Sigmoid colon (tissue), 7 donors: ENCODE measurements around the gene ENO2. TPM values are rescaled to one million over a fixed set of nuclear protein-coding genes. Genes with fewer than 3 reads are reported as not detected.

Experiments
- DNase-seq: peaks from one replicate; pipeline ENCODE4 v3.0.0-alpha.2; 2019
- H3K27ac ChIP-seq, 4 donors: fragments of 200-600 bp; sonication (generic); one replicate each; pipeline ENCODE4 v1.5.1; 2016 to 2019; ENCODE audit warnings: mild to moderate bottlenecking in 1 of 4
- H3K27me3 ChIP-seq, 3 donors: fragments of 200-600 bp; sonication (generic); one replicate each; pipeline ENCODE4 v1.5.1; 2019; ENCODE audit warnings: mild to moderate bottlenecking in 1 of 3
- H3K36me3 ChIP-seq, 4 donors: fragments of 200-600 bp; sonication (generic); one replicate each; pipeline ENCODE4 v1.5.1; 2016 to 2019
- H3K4me1 ChIP-seq, 4 donors: fragments of 200-600 bp; sonication (generic); one replicate each; pipeline ENCODE4 v1.5.1; 2017 to 2019
- H3K4me3 ChIP-seq, 4 donors: fragments of 200-600 bp; sonication (generic); one replicate each; pipeline ENCODE4 v1.5.1; 2017 to 2019; ENCODE audit warnings: mild to moderate bottlenecking in 2 of 4, moderate library complexity in 1 of 4
- H3K9me3 ChIP-seq, 4 donors: fragments of 200-600 bp in 3 of 4; sonication (generic) in 3 of 4; one replicate each; pipeline versions ENCODE4 v1.5.1 to v1.6.1; 2013 to 2019
- CTCF ChIP-seq, 4 experiments: fragments of 450-650 bp in 3 of 4; fragments of 200-600 bp in 1 of 4; IDR thresholded peaks; one replicate each; pipeline ENCODE4 v1.5.1; 2016 to 2019; ENCODE audit warnings: antibody characterized with exemption in 4 of 4, mild to moderate bottlenecking in 3 of 4, moderate library complexity in 2 of 4
- EP300 ChIP-seq, 4 donors: sonication (generic); formaldehyde crosslinking; IDR thresholded peaks; one replicate each; pipeline ENCODE4 v1.6.1; 2017; ENCODE audit warnings: antibody characterized with exemption in 4 of 4
- POLR2A ChIP-seq, 2 donors: fragments of 450-650 bp; IDR thresholded peaks; one replicate each; pipeline ENCODE4 v1.6.1; 2016; ENCODE audit warnings: antibody characterized with exemption in 2 of 2, mild to moderate bottlenecking in 2 of 2, moderate library complexity in 2 of 2
- POLR2AphosphoS5 ChIP-seq, 4 donors: sonication (generic); formaldehyde crosslinking; IDR thresholded peaks; one replicate each; pipeline ENCODE4 v1.6.1; 2017; ENCODE audit warnings: antibody characterized with exemption in 4 of 4
- WGBS, 2 donors: extraction: QIAGEN DNeasy Blood & Tissue Kit; methylation state at CpG; one replicate each; pipeline ENCODE4 v1.1.7; 2013; 5-methylcytosine and 5-hydroxymethylcytosine counted together
- intact Hi-C: fragments of 100-400 bp; cut with DNase I; formaldehyde crosslinking; loops from one replicate; pipeline ENCODE4 v1.15.1; 2023
- polyA plus RNA-seq, 3 donors: library from polyadenylated mRNA; stranded (reverse); fragments of 200-250 nt; gene quantifications; one replicate each; pipeline ENCODE4 v1.2.3, GENCODE V29; 2013
- small RNA-seq, 3 donors: library from RNA; depleted of rRNA; stranded (forward); fragments of <200 nt; gene quantifications; one replicate each; pipeline ENCODE3, GENCODE V24; 2016
- total RNA-seq, 4 donors: library from RNA; depleted of rRNA; stranded (reverse); fragments of >200 nt; gene quantifications; one replicate each; pipeline ENCODE4 v1.1.0, GENCODE V29; 2016
- donor health status: healthy with polysubstance abuse.
- donor health status: Bipolar disorder and iron deficiency.
- donor health status: healthy.

The ENO2 gene
- total and polyA plus RNA-seq, 7 donors, result 1.8 to 37.5 (median 26.3) TPM

- 62 to 89% methylated on average over 9 of the region's 9 CpGs for WGBS, 2 donors
- Histone ChIP-seq H3K27me3 (no peaks in the 10 kb centered on the region), H3K9me3 (no peaks in the 10 kb centered on the region), H3K4me3 (no peak overlapping the region), H3K4me1 (peaks cover 0 to 40% (median 33%) of the 10 kb centered on the region in 4 donors), H3K27ac (peak overlapping the region in 1 of 4 donors; percentile 7), H3K36me3 (peaks cover 32 to 40% (median 35%) of the 10 kb centered on the region in 4 donors)
- TF ChIP-seq POLR2AphosphoS5 (IDR thresholded peaks at IDR 0.05), result no peak
- DNase-seq, result no peak
- intact Hi-C loops, result no loop called here
Observed at GRCh38 chr12:6968426-6968825, 54.0 kb downstream of the ENO2 start.

GRCh38 chr12:6970096-6970527, 55.7 kb downstream of the ENO2 start:
- peaks cover 40 to 54% (median 48%) of the 10 kb centered on the region in 4 donors for H3K36me3 ChIP-seq
- H3K4me3 ChIP-seq, result peak overlapping the region; percentile 63 to 94 (median 82)
- DNase-seq, result no peak
- no peaks in the 10 kb centered on the region for H3K27me3 ChIP-seq
- TF ChIP-seq CTCF (IDR thresholded peaks at IDR 0.05) (no peak), EP300 (IDR thresholded peaks at IDR 0.05) (no peak), POLR2AphosphoS5 (IDR thresholded peaks at IDR 0.05) (no peak), POLR2A (IDR thresholded peaks at IDR 0.05) (no peak)
- 0 to 1% methylated on average over 31 of the region's 31 CpGs for WGBS, 2 donors
- H3K4me1 ChIP-seq, result peaks cover 0 to 35% (median 28%) of the 10 kb centered on the region in 4 donors
- intact Hi-C loops, result loop anchor here (2.0 kb wide), 2 partner anchors 49 to 139 kb away; partner anchors contain the start of genes C1RL and LPCAT3
- peak overlapping the region; percentile 84 to 93 (median 91) for H3K27ac ChIP-seq
- H3K9me3 ChIP-seq, result no peaks in the 10 kb centered on the region

Small RNA genes lying within 50 kb of the gene (small RNA-seq; reads per million reads assigned to genes)
- 0.12 to 3.4 (median 0.75) reads per million in 3 donors for gene MIR141
- 0.06 to 0.80 (median 0.75) reads per million in 3 donors for gene MIR200C
- 0 reads per million in 3 donors for gene RNU7-1
- 0.12 to 0.22 (median 0.22) reads per million in 3 donors for gene SCARNA12

Other genes starting within 250 kb of the ENO2 start
- gene ZNF384, start 225.2 kb upstream of the ENO2 start, total RNA-seq, result 10 to 100 TPM; 24.0 to 32.6 (median 28.7) TPM
- gene ZNF384, start 225.2 kb upstream of the ENO2 start, polyA plus RNA-seq, result 10 to 100 TPM; 22.7 to 40.3 (median 30.0) TPM
- under 1 TPM; 0.27 to 0.55 (median 0.43) TPM for gene PIANP, start 213.8 kb upstream of the ENO2 start, total RNA-seq
- 1 to 10 TPM in 2 of 3 donors, under 1 TPM in 1; 0.46 to 2.0 (median 1.2) TPM for gene PIANP, start 213.8 kb upstream of the ENO2 start, polyA plus RNA-seq
- 10 to 100 TPM; 51.3 to 69.3 (median 60.1) TPM for gene COPS7A, start 190.5 kb upstream of the ENO2 start, total RNA-seq
- gene COPS7A, start 190.5 kb upstream of the ENO2 start, polyA plus RNA-seq, result 10 to 100 TPM; 48.6 to 52.5 (median 52.3) TPM
- 100 to 1,000 TPM; 148 to 163 (median 159) TPM for gene MLF2, start 161.4 kb upstream of the ENO2 start, total RNA-seq
- 100 to 1,000 TPM; 157 to 220 (median 178) TPM for gene MLF2, start 161.4 kb upstream of the ENO2 start, polyA plus RNA-seq
- gene PTMS, start 148.2 kb upstream of the ENO2 start, total RNA-seq, result 100 to 1,000 TPM; 196 to 392 (median 255) TPM
- gene PTMS, start 148.2 kb upstream of the ENO2 start, polyA plus RNA-seq, result 100 to 1,000 TPM in 2 of 3 donors, 10 to 100 TPM in 1; 93.2 to 198 (median 174) TPM
- gene LAG3, start 142.1 kb upstream of the ENO2 start, total RNA-seq, result 1 to 10 TPM; 1.4 to 6.9 (median 3.0) TPM
- gene LAG3, start 142.1 kb upstream of the ENO2 start, polyA plus RNA-seq, result 1 to 10 TPM in 2 of 3 donors, under 1 TPM in 1; 0.60 to 4.2 (median 1.4) TPM
- gene CD4, start 125.1 kb upstream of the ENO2 start, total RNA-seq, result 10 to 100 TPM in 3 of 4 donors, 1 to 10 TPM in 1; 2.5 to 12.8 (median 11.5) TPM
- gene CD4, start 125.1 kb upstream of the ENO2 start, polyA plus RNA-seq, result 10 to 100 TPM in 2 of 3 donors, 1 to 10 TPM in 1; 4.8 to 29.7 (median 26.6) TPM
- gene GPR162, start 92.8 kb upstream of the ENO2 start, total RNA-seq, result 10 to 100 TPM in 2 of 4 donors, 1 to 10 TPM in 2; 6.4 to 16.1 (median 10.2) TPM
- 1 to 10 TPM; 1.2 to 7.6 (median 1.8) TPM for gene GPR162, start 92.8 kb upstream of the ENO2 start, polyA plus RNA-seq
- gene P3H3, start 86.2 kb upstream of the ENO2 start, total RNA-seq, result 10 to 100 TPM; 16.4 to 69.8 (median 20.5) TPM
- 1 to 10 TPM in 2 of 3 donors, under 1 TPM in 1; 0.60 to 6.0 (median 1.2) TPM for gene P3H3, start 86.2 kb upstream of the ENO2 start, polyA plus RNA-seq
- gene GNB3, start 73.7 kb upstream of the ENO2 start, total RNA-seq, result 1 to 10 TPM in 3 of 4 donors, under 1 TPM in 1; 0.36 to 8.9 (median 2.2) TPM
- gene GNB3, start 73.7 kb upstream of the ENO2 start, polyA plus RNA-seq, result 1 to 10 TPM in 2 of 3 donors, under 1 TPM in 1; 0.46 to 1.2 (median 1.1) TPM
- gene CDCA3, start 63.3 kb upstream of the ENO2 start, total RNA-seq, result 1 to 10 TPM in 1 of 4 donors, under 1 TPM in 3; 0.33 to 2.8 (median 0.45) TPM
- gene CDCA3, start 63.3 kb upstream of the ENO2 start, polyA plus RNA-seq, result 10 to 100 TPM in 1 of 3 donors, 1 to 10 TPM in 2; 4.8 to 31.2 (median 8.6) TPM
- 10 to 100 TPM; 37.1 to 44.7 (median 41.5) TPM for gene USP5, start 62.4 kb upstream of the ENO2 start, total RNA-seq
- gene USP5, start 62.4 kb upstream of the ENO2 start, polyA plus RNA-seq, result 10 to 100 TPM; 25.4 to 51.5 (median 26.4) TPM
- gene TPI1, start 47.0 kb upstream of the ENO2 start, total RNA-seq, result 100 to 1,000 TPM; 194 to 345 (median 299) TPM
- 100 to 1,000 TPM; 808 to 994 (median 968) TPM for gene TPI1, start 47.0 kb upstream of the ENO2 start, polyA plus RNA-seq
- 10 to 100 TPM in 1 of 4 donors, 1 to 10 TPM in 3; 4.6 to 10.5 (median 8.2) TPM for gene SPSB2, start 41.3 kb upstream of the ENO2 start, total RNA-seq
- gene SPSB2, start 41.3 kb upstream of the ENO2 start, polyA plus RNA-seq, result 10 to 100 TPM; 13.4 to 17.4 (median 13.5) TPM
- 10 to 100 TPM; 12.2 to 21.0 (median 13.5) TPM for gene LRRC23, start 9.8 kb upstream of the ENO2 start, total RNA-seq
- 10 to 100 TPM in 1 of 3 donors, 1 to 10 TPM in 2; 5.3 to 11.4 (median 5.5) TPM for gene LRRC23, start 9.8 kb upstream of the ENO2 start, polyA plus RNA-seq
- gene ATN1, start 13.4 kb downstream of the ENO2 start, total RNA-seq, result 100 to 1,000 TPM in 1 of 4 donors, 10 to 100 TPM in 3; 46.4 to 138 (median 60.3) TPM
- gene ATN1, start 13.4 kb downstream of the ENO2 start, polyA plus RNA-seq, result 10 to 100 TPM; 30.1 to 78.8 (median 33.0) TPM
- gene RNU7-1, start 29.2 kb downstream of the ENO2 start, total RNA-seq, result not detected
- gene RNU7-1, start 29.2 kb downstream of the ENO2 start, polyA plus RNA-seq, result not detected
- 100 to 1,000 TPM; 465 to 697 (median 652) TPM for gene C12orf57, start 29.4 kb downstream of the ENO2 start, total RNA-seq
- 100 to 1,000 TPM; 305 to 810 (median 418) TPM for gene C12orf57, start 29.4 kb downstream of the ENO2 start, polyA plus RNA-seq
- gene PTPN6, start 36.8 kb downstream of the ENO2 start, total RNA-seq, result 10 to 100 TPM in 3 of 4 donors, 1 to 10 TPM in 1; 5.3 to 13.6 (median 11.8) TPM
- gene PTPN6, start 36.8 kb downstream of the ENO2 start, polyA plus RNA-seq, result 10 to 100 TPM; 42.1 to 92.4 (median 67.3) TPM
- 100 to 1,000 TPM; 211 to 327 (median 285) TPM for gene PHB2, start 56.1 kb downstream of the ENO2 start, total RNA-seq
- gene PHB2, start 56.1 kb downstream of the ENO2 start, polyA plus RNA-seq, result 100 to 1,000 TPM; 180 to 283 (median 184) TPM
- gene EMG1, start 56.3 kb downstream of the ENO2 start, total RNA-seq, result 10 to 100 TPM; 18.8 to 32.3 (median 22.7) TPM
- gene EMG1, start 56.3 kb downstream of the ENO2 start, polyA plus RNA-seq, result 10 to 100 TPM; 19.2 to 33.0 (median 21.3) TPM
- gene LPCAT3, start 103.9 kb downstream of the ENO2 start, total RNA-seq, result 10 to 100 TPM; 18.6 to 27.0 (median 25.4) TPM
- gene LPCAT3, start 103.9 kb downstream of the ENO2 start, polyA plus RNA-seq, result 10 to 100 TPM in 2 of 3 donors, 1 to 10 TPM in 1; 7.8 to 47.9 (median 16.9) TPM
- gene C1S, start 146.1 kb downstream of the ENO2 start, total RNA-seq, result 100 to 1,000 TPM; 420 to 622 (median 463) TPM
- gene C1S, start 146.1 kb downstream of the ENO2 start, polyA plus RNA-seq, result 100 to 1,000 TPM in 1 of 3 donors, 10 to 100 TPM in 2; 15.5 to 244 (median 52.9) TPM
- gene C1R, start 177.9 kb downstream of the ENO2 start, total RNA-seq, result 100 to 1,000 TPM; 328 to 493 (median 467) TPM
- 100 to 1,000 TPM in 1 of 3 donors, 10 to 100 TPM in 2; 23.8 to 257 (median 54.1) TPM for gene C1R, start 177.9 kb downstream of the ENO2 start, polyA plus RNA-seq
- gene C1RL, start 194.6 kb downstream of the ENO2 start, total RNA-seq, result 10 to 100 TPM; 44.2 to 82.6 (median 65.3) TPM
- 10 to 100 TPM in 2 of 3 donors, 1 to 10 TPM in 1; 9.9 to 45.5 (median 12.0) TPM for gene C1RL, start 194.6 kb downstream of the ENO2 start, polyA plus RNA-seq
- gene RBP5, start 214.3 kb downstream of the ENO2 start, total RNA-seq, result under 1 TPM in 1 of 4 donors, not detected in 3; 0.71 TPM
- 10 to 100 TPM in 1 of 3 donors, 1 to 10 TPM in 2; 3.7 to 30.9 (median 4.2) TPM for gene RBP5, start 214.3 kb downstream of the ENO2 start, polyA plus RNA-seq
- gene CLSTN3, start 215.8 kb downstream of the ENO2 start, total RNA-seq, result 10 to 100 TPM; 11.5 to 41.5 (median 19.3) TPM
- 10 to 100 TPM in 1 of 3 donors, 1 to 10 TPM in 2; 3.7 to 25.9 (median 6.0) TPM for gene CLSTN3, start 215.8 kb downstream of the ENO2 start, polyA plus RNA-seq